ENCODE data around the gene NRP1.
"Not testable (repeated sequence)": the region's sequence is repeated elsewhere in the genome, so short reads cannot be mapped to it uniquely, and the experiment has no call there.

NRP1 gene

GRCh38 chr10:33315891-33316290 lies 18.6 kb downstream of the NRP1 start:
- no peak for DNase-seq

GRCh38 chr10:33314811-33315561 lies 19.5 kb downstream of the NRP1 start:
- DNase-seq = peak; percentile 7

GRCh38 chr10:33311640-33312039 lies 22.8 kb downstream of the NRP1 start:
- DNase-seq = no peak

DNA sequence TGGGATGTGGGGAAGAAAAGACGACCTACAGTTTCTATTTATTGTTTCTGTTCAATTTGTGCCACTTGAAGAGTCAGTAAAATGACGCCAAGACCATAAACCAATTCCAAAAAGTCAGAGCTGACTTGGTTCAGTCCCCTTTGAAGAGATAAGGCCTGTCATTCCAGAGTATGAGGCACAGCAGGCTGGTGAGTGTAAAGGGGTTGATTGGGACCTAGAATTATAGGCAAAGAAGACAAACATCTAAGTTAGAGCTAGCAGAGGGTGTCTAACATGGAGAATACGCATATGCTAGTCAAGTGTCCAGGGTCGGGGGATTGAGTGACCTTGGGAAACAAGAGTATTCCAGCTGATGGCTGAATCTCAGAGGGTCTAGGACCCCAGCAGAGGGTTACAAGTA lies 23.6 kb downstream of the NRP1 start:
- no peak for DNase-seq

DNA sequence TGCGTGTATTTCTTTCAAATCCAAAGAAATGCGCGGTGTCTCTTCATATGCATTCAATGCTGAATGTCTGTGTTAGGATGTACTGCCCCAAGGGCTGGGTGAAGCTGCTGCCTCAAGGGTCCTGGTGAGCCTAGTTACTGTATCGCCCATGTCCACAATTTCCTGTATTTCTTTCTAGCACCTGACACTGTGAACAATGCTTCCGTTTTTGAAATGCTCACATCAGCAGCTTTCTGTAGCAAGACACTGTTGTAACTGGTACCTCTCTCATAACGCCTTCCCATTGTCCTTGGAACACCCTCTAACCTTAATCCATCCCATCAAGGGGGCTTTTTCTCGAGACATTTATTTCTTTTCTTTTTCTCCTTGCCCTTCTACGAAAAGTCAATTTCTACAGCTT lies 25.1 kb downstream of the NRP1 start:
- DNase-seq = no peak

- DNase-seq = no peak
These were observed 26.6 kb downstream of the NRP1 start for GRCh38 chr10:33307835-33308234.

DNA sequence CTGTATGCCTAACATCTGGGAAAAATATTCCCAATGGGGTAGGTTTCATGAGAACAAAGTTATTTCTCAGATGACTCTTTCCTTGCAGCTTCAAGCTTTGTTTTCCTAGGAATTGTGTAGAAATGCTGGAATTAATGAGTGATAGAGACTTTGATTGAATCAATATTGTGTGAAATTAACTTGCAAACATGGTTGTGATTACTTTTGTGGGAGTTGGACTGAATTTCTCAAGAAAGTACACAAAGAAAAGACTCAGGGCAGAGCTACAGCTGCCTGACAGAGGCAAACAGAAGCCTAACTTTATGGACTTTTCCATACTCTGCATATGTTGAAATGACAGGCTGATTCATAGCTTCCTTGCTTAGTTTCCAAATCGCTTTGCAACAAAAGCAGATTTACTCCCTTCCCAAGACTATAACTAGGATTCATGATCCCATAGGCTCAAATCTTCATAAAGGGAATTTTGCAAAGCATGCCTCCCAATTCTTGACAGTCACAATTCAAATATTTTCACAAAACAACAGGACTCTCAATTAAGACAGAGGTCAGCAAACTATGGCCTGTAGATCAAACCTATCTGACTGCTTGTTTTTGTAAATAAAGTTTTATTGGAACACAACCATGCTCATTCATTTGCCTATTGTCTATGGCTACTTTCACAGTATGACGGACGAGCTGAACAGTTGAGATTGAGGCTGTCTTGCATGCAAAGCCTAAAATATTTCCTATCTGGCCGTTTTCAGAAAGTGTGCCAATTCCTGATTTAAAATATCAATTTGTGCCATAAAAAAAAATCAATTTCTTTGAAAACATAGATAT lies 27.6 kb downstream of the NRP1 start:
- no peak for DNase-seq

- DNase-seq = no peak
These were observed 28.3 kb downstream of the NRP1 start for GRCh38 chr10:33306126-33306525.

GRCh38 chr10:33304423-33305225 lies 29.8 kb downstream of the NRP1 start:
- no peak for DNase-seq

- DNase-seq = no peak
These were observed 30.5 kb downstream of the NRP1 start for GRCh38 chr10:33303988-33304387.

DNA sequence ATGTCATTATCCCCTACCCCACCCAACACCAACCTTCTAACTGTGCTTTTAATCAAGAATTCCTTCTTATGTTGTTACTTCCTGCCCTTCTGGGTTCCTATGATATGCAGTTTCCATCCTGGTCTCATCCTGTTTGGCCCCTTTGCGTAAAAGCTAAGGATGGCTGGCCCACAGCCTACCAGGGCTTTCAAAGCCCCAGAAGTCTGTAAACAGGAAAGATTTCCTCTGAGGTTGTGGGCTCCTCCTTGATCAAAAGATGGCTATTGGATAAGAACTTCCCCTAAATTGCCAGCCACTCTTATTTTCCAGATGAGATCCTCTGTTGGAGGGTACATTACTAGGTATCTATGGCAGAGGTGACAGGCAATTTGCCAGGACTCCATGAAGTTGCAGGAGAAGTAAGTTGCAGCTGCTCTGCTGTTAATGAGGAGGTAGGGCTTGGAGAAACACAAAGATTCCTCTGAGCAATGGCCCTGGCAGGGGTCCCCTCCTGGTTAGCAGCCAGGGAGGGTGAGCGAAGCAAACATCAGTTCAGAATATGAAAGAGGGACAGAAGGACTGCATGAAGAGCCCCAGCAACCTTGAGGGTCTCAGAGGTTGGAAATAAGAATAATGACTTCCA lies 32.1 kb downstream of the NRP1 start:
- peak; percentile 37 for DNase-seq

- no peak for DNase-seq
These were observed 33.2 kb downstream of the NRP1 start for GRCh38 chr10:33301097-33301789.

- not testable (repeated sequence) for DNase-seq
These were observed 33.9 kb downstream of the NRP1 start for GRCh38 chr10:33300544-33300943.

DNA sequence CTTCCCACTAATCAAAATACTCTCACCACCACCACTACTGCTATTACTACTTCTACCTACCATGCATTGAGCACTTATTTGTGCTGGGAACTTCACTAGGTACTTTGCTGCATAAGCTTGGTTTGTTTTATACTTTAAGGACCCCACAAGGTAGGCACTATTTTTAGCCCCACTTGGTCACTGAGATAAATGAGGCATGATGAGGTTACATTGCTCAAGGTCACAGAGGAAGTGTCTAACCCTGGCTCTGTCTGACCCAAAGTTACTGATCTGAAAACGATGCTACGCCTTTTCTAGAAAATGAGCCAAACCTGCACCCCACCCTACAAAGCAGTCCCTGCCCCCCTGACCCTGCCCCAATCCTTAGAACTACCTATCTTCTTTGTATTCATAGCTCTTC lies 35.6 kb downstream of the NRP1 start:
- no peak for DNase-seq

DNA sequence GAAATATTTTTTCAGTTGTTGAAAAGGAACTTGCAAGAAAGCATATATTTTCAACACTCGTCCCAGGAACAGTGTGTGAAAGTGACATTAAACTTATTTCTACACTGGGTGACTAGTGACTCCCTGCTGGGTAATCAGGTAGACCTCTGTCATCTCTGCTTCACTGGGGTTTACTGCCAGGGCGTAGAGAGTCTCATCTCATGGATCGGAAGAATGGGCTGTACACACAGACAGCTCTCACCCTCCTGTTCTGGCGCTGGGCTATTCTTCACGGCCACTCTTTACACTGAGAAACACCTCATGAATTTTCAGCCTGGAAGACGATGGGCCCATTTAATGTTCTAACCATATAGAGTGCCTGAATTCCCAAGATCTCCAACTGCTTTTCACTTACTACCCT lies 36.4 kb downstream of the NRP1 start:
- DNase-seq = no peak

DNA sequence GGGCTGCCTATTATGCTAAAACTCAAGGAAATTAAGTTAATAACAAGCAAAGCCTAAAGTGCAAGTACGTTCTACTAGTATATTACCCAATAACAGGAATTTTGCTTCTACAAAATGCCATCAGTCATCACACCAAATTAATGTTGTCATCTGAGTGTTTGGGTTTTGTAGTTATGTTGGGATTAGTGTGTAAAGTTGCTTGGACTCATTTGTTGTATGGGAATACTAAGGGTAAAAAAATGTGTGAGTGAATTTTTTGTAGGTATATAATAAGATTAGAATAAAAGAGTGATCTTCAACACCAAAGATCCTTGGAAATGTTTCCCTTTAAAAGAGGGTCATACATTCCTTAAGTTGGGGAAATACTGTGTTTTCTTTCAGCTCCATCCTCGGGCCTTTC lies 38.6 kb downstream of the NRP1 start:
- no peak for DNase-seq

- no peak for DNase-seq
These were observed 40.8 kb downstream of the NRP1 start for GRCh38 chr10:33293531-33294170.

DNA sequence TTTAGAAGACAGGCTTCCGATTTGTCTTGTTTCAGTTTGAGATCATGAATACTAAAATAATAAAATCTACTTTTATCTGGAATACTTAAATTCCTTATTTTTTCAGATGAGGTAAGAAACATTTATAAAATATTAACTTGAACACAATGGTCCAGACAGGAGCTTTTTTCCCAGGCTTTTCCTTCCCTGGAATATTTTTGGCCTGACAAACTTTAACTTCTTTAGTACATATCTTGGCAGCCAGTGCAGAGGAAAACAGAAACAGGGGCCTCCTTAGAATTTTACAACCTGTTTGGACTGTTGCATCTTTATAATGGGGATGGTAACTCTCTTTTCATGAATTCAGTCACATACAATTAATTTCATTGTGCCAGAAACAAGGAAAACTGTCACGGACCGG lies 41.4 kb downstream of the NRP1 start:
- DNase-seq = no peak

- DNase-seq = no peak
These were observed 43.3 kb downstream of the NRP1 start for GRCh38 chr10:33291053-33291592.

DNA sequence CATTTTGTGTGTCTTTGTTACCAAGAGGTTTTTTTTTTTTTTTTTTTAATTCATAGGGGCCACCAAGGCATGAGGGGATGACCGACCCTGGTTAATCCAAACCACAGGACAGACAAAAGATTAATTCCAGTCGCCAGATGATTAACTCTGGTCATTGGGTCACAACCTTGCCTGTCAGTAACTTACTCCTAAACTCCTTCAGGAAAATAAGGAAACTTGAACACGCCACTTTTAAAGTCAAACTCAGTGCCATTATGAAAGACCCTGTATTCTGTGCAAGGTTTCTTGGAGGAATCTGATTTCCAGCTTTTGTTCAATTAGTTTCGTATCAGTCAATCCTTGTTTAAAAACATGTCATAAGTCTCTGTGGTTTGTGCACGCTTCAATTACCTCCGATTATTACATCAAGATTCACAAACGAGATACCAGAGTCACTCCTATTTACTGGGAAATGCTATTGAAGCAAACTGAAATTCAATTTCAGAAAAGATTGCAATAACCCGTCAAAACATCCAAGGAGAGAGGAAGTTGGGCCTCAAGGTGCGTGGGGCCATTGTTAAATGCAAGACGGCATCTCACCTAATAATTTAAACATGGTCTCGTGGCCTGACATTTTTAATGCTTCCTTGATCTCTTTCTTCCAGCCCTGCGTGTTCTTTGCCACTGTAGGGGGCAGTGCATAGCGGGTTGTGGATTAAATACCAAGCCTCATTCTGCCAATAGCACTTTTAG lies 44.0 kb downstream of the NRP1 start:
- DNase-seq = no peak

DNA sequence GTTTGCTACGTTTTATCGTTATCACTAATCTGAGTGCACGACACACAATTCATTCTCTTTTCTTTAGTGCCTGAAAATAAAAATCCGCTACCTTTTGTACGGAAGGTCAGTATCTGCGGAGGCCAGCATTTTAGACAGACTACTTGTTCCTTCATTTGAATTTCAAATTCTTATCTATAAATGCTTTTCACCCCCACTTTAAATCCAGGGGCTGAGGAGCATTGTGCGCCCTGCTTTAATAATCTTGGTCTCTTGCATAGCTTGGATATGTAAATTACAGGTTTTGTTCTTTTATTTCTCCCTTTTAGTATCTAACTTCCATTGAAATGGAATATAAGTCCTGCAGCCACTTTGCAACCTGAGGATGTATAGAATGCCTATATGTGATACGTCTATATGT lies 44.7 kb downstream of the NRP1 start:
- no peak for DNase-seq
